Nephron progenitor cell (in vitro differentiated cells): Measurements from ENCODE around the gene ATL3.

Source experiments
- DNase-seq: peaks from one replicate; pipeline ENCODE4 v3.0.0; 2021
- H3K27ac Mint-ChIP-seq: 2 replicates; pipeline ENCODE4 v1.8.0; 2021; ENCODE audit warnings: mild to moderate bottlenecking, moderate library complexity, mixed read lengths
- H3K27me3 Mint-ChIP-seq: 2 replicates; pipeline ENCODE4 v1.8.0; 2021; ENCODE audit warnings: mild to moderate bottlenecking, low read depth, mixed read lengths; ENCODE audit not compliant: poor library complexity
- H3K36me3 Mint-ChIP-seq: 2 replicates; pipeline ENCODE4 v1.8.0; 2021; ENCODE audit warnings: low read depth, mixed read lengths
- H3K4me1 Mint-ChIP-seq: 2 replicates; pipeline ENCODE4 v1.8.0; 2021; ENCODE audit warnings: mixed read lengths
- H3K4me3 Mint-ChIP-seq: 2 replicates; pipeline ENCODE4 v1.8.0; 2021; ENCODE audit warnings: mild to moderate bottlenecking, moderate library complexity, mixed read lengths
- H3K9me3 Mint-ChIP-seq: 2 replicates; pipeline ENCODE4 v1.8.0; 2021; ENCODE audit warnings: mild to moderate bottlenecking, moderate library complexity, mixed read lengths
- CTCF ChIP-seq: fragments of 200-600 bp; sonication (generic); IDR thresholded peaks from 2 replicates; pipeline ENCODE4 v1.5.0; 2021; ENCODE audit warnings: antibody characterized with exemption

Gene ATL3

GRCh38 chr11:63671322-63672155 lies at the start of gene ATL3:
TSS of gene ATL3 (minus strand) at chr11:63671376. CDS start at chr11:63671335, 41 bp downstream.
- peaks cover 46% of the 10 kb centered on the region for H3K27me3 Mint-ChIP-seq
- peaks cover 14% of the 10 kb centered on the region for H3K9me3 Mint-ChIP-seq
- peak within 1 kb of the TSS; percentile 74 for H3K4me3 Mint-ChIP-seq
- DNase-seq = peak; percentile 92
- H3K27ac Mint-ChIP-seq = no peak within 1 kb of the TSS
- TF ChIP-seq CTCF = no peak
- H3K4me1 Mint-ChIP-seq = peaks cover 5% of the 10 kb centered on the region
- peaks cover 15% of the 10 kb centered on the region for H3K36me3 Mint-ChIP-seq

GRCh38 chr11:63720611-63721010 lies 49.4 kb upstream of the ATL3 start:
- Mint-ChIP-seq H3K9me3 (no peaks in the 10 kb centered on the region), H3K27ac (no peak overlapping the region), H3K27me3 (no peaks in the 10 kb centered on the region), H3K4me3 (no peak overlapping the region), H3K36me3 (no peaks in the 10 kb centered on the region), H3K4me1 (no peaks in the 10 kb centered on the region)
- DNase-seq = no peak
- no peak for TF ChIP-seq CTCF

DNA sequence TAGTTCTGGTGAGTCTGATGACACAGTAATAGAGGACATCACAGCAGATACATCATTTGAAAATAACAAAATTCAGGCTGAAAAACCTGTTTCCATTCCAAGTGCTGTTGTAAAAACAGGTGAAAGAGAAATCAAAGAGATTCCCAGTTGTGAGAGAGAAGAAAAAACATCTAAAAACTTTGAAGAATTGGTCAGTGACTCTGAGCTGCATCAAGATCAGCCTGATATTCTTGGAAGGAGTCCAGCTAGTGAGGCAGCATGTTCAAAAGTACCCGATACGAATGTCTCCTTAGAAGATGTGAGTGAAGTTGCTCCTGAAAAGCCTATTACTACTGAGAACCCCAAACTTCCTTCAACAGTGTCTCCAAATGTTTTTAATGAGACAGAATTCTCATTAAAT lies 48.8 kb upstream of the ATL3 start:
- Mint-ChIP-seq H3K9me3 (no peaks in the 10 kb centered on the region), H3K27ac (no peak overlapping the region), H3K27me3 (no peaks in the 10 kb centered on the region), H3K36me3 (no peaks in the 10 kb centered on the region), H3K4me1 (no peaks in the 10 kb centered on the region), H3K4me3 (no peak overlapping the region)
- no peak for DNase-seq
- no peak for TF ChIP-seq CTCF

DNA sequence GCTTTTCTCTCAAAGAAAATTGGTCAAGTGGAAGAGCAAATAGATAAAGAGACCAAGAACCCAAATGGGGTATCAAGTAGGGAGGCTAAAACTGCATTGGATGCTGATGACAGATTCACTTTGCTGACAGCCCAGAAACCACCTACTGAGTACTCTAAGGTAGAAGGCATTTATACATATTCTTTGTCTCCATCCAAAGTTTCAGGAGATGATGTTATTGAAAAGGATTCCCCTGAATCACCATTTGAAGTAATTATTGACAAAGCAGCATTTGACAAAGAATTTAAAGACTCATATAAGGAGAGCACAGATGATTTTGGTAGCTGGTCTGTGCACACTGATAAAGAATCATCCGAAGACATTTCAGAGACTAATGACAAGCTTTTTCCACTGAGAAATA lies 47.8 kb upstream of the ATL3 start:
- Mint-ChIP-seq H3K4me1 (no peaks in the 10 kb centered on the region), H3K9me3 (no peaks in the 10 kb centered on the region), H3K36me3 (no peaks in the 10 kb centered on the region), H3K27me3 (no peaks in the 10 kb centered on the region), H3K4me3 (no peak overlapping the region), H3K27ac (no peak overlapping the region)
- no peak for DNase-seq
- no peak for TF ChIP-seq CTCF

DNA sequence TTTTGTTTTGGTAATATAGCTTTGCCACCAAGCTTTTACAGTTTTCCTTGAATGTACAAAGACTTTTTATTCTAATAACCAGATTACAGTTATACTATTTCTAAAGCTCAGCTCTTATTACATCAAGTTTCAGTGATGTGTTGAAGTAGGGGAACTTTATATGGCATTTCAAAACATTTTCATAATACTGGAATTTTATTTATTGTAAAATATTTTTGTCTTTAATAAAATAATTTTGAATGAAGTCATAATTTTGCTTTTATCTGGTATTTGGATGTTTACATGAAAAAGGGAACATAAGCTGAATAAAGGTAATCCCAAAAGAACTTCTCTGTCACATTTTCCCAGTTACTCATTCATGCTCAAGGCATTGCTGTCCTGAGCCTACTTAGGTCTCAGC lies 44.9 kb upstream of the ATL3 start:
- no peaks in the 10 kb centered on the region for H3K4me1 Mint-ChIP-seq
- no peaks in the 10 kb centered on the region for H3K9me3 Mint-ChIP-seq
- no peaks in the 10 kb centered on the region for H3K27me3 Mint-ChIP-seq
- H3K36me3 Mint-ChIP-seq = no peaks in the 10 kb centered on the region
- no peak overlapping the region for H3K27ac Mint-ChIP-seq
- TF ChIP-seq CTCF = no peak
- DNase-seq = no peak
- no peak overlapping the region for H3K4me3 Mint-ChIP-seq

- DNase-seq = no peak
- Mint-ChIP-seq H3K27me3 (no peaks in the 10 kb centered on the region), H3K27ac (no peak overlapping the region), H3K9me3 (no peaks in the 10 kb centered on the region), H3K36me3 (no peaks in the 10 kb centered on the region), H3K4me1 (peaks cover 9% of the 10 kb centered on the region), H3K4me3 (no peak overlapping the region)
- no peak for TF ChIP-seq CTCF
Measured at GRCh38 chr11:63713766-63714165, 42.6 kb upstream of the ATL3 start.
